Activated T-helper 1 cell treated with anti-CD3 and anti-CD28 coated beads, Interleukin-12 subunit alpha, Interleukin-12 subunit beta, Interleukin-2, Interleukin-4 antibody, amounts not matched to agents 30 ng/mL and 10 ng/mL and 1 ng/mL, durations not matched to agents 14 hours and 24 hours and 36 hours (primary cell): ENCODE results near the gene RYR2. TPM values are rescaled to one million over a fixed set of nuclear protein-coding genes. Genes with fewer than 3 reads are reported as not detected.

Experiments
- DNase-seq: peaks from one replicate; pipeline ENCODE4 v3.0.0; 2021; ENCODE audit warnings: low spot score
- H3K27ac Mint-ChIP-seq: one replicate; pipeline ENCODE4 v1.8.0; 2021; ENCODE audit warnings: mild to moderate bottlenecking, mixed read lengths
- H3K27me3 Mint-ChIP-seq: one replicate; pipeline ENCODE4 v1.8.0; 2022; ENCODE audit warnings: mild to moderate bottlenecking, moderate library complexity, mixed read lengths; ENCODE audit not compliant: insufficient read depth
- H3K36me3 Mint-ChIP-seq: one replicate; pipeline ENCODE4 v1.8.0; 2021; ENCODE audit warnings: low read depth, mixed read lengths
- H3K4me1 Mint-ChIP-seq: one replicate; pipeline ENCODE4 v1.8.0; 2021; ENCODE audit warnings: low read depth, mixed read lengths
- H3K4me3 Mint-ChIP-seq: one replicate; pipeline ENCODE4 v1.8.0; 2021; ENCODE audit warnings: mild to moderate bottlenecking, moderate library complexity, mixed read lengths
- H3K9me3 Mint-ChIP-seq: one replicate; pipeline ENCODE4 v1.8.0; 2021; ENCODE audit warnings: mixed read lengths
- intact Hi-C: fragments of 100-400 bp; cut with micrococcal nuclease; formaldehyde crosslinking; loops from one replicate; pipeline ENCODE4 v1.15.1; 2024
- total RNA-seq: library from RNA; stranded (reverse); gene quantifications from 2 replicates; pipeline ENCODE4 v1.2.3, GENCODE V29; 2022

The RYR2 gene
- total RNA-seq, 1 donor from 2014 or later, result not detected

DNA sequence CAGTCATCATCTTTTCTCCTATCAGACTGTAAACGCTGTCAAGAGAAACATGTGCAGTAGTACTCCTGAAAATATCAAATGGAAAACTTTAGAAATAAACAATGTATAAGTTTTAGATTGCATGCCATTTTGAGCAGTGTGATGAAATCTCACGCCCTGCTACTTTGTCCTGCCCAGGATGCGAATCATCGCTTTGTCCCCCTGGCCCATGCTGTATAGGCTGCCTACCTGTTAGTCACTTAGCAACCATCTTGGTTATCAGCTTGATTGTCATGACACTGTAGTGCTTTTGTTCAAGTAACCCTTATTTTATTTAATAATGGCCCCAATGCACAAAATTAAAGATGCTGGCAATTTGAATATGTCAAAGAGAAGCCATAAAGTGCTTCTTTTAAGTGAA is 485.8 kb downstream of the RYR2 start:
- Mint-ChIP-seq H3K9me3 (no peaks in the 10 kb centered on the region), H3K27ac (no peak overlapping the region), H3K4me3 (no peak overlapping the region), H3K27me3 (no peaks in the 10 kb centered on the region), H3K36me3 (no peaks in the 10 kb centered on the region), H3K4me1 (no peaks in the 10 kb centered on the region)
- intact Hi-C loops, result no loop called here
- DNase-seq, result no peak

GRCh38 chr1:237528545-237528944 is 486.6 kb downstream of the RYR2 start:
- Mint-ChIP-seq H3K9me3 (no peaks in the 10 kb centered on the region), H3K4me1 (no peaks in the 10 kb centered on the region), H3K36me3 (no peaks in the 10 kb centered on the region), H3K27ac (no peak overlapping the region), H3K27me3 (no peaks in the 10 kb centered on the region), H3K4me3 (no peak overlapping the region)
- intact Hi-C loops, result no loop called here
- no peak for DNase-seq

DNA sequence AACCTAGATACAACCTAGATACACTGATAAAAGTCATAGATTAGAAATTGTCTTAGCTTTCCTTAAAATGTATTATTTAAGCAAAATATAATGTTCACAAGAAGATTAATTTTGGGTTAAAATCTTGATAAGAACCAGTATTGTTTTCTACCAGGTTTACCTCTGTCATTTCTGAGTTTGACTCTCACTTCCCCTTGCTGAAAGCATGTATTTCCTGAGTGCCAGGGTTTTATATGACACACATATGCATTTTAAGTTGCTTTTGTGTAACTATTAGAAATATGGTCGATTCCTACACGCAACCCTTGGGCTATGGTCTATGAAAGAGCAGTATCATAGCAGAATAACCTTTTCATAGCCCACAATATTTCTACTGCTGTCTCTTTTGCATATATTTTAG is 497.1 kb downstream of the RYR2 start:
- Mint-ChIP-seq H3K36me3 (no peaks in the 10 kb centered on the region), H3K9me3 (no peaks in the 10 kb centered on the region), H3K27me3 (peaks cover 2% of the 10 kb centered on the region), H3K27ac (no peak overlapping the region), H3K4me1 (no peaks in the 10 kb centered on the region), H3K4me3 (no peak overlapping the region)
- intact Hi-C loops, result no loop called here
- DNase-seq, result no peak

DNA sequence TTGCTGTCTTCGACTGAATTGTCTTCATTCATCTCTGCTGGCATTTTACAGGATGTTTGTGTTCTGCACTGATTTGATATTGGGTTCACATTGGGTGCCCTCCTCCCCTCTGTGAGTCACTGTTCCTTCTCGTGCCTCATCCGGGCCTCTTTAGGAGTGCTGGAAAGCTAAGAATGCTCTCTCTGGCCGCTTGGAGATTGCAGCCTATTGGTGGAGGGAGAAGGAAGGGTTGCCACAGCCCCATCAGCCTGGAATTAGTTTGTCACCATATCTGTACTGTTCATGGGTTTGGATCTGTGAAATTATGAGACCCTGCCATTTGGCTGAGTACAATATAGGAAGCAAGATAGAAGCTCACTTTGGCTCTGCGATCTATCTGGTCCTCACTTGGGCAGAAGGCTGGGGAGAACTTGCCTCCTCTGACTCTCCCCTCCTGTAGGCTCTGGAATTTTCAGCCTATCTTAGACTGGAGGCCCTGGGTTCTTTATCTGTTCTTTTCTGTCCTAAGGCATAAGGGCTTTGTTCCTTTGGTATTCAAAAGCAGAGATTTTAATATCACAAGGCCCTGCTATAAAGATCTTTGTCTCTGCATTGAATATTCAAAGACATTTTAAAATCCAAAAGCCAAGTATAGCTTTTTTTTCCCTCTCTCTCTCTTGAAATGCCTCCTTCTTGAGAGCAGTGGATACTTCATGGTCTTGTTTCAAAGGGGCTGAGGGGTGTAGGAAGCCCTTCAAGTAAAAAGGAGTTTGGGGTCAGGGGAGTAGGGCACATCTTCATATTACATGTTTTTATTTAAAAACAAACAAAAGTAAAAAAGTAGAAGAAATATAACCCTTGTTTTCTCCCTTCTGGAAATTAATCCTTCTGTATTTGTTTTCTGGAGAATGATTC is 500.8 kb downstream of the RYR2 start:
- no peak for DNase-seq
- Mint-ChIP-seq H3K27me3 (peaks cover 2% of the 10 kb centered on the region), H3K9me3 (no peaks in the 10 kb centered on the region), H3K36me3 (no peaks in the 10 kb centered on the region), H3K27ac (no peak overlapping the region), H3K4me3 (no peak overlapping the region), H3K4me1 (no peaks in the 10 kb centered on the region)
- intact Hi-C loops, result no loop called here

- DNase-seq, result no peak
- no peaks in the 10 kb centered on the region for H3K9me3 Mint-ChIP-seq
- no peaks in the 10 kb centered on the region for H3K36me3 Mint-ChIP-seq
- H3K4me1 Mint-ChIP-seq, result no peaks in the 10 kb centered on the region
- intact Hi-C loops, result no loop called here
- no peaks in the 10 kb centered on the region for H3K27me3 Mint-ChIP-seq
- no peak overlapping the region for H3K27ac Mint-ChIP-seq
- H3K4me3 Mint-ChIP-seq, result no peak overlapping the region
Measured at GRCh38 chr1:237553078-237553477, 511.1 kb downstream of the RYR2 start.

DNA sequence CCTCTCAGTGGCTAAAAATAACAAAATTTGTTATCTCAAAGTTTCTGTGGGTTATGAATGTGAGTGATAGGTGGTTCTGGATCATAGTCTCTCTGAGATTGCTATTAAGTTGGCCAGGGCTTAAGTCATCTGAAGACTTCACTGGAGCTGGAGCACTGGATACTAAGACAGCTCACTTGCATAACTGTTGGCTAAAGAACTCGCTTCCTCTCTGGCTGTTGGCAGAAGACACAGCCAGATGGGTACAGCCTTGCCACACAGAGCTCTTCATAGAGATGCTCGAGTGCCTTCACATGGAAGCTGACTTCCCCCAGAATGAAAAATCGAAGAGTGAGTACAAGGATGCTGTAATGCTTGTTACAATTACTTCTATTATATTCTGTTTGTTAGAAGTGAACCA is 514.9 kb downstream of the RYR2 start:
- no peaks in the 10 kb centered on the region for H3K36me3 Mint-ChIP-seq
- H3K9me3 Mint-ChIP-seq, result no peaks in the 10 kb centered on the region
- H3K4me1 Mint-ChIP-seq, result no peaks in the 10 kb centered on the region
- H3K27me3 Mint-ChIP-seq, result no peaks in the 10 kb centered on the region
- intact Hi-C loops, result no loop called here
- no peak overlapping the region for H3K27ac Mint-ChIP-seq
- no peak overlapping the region for H3K4me3 Mint-ChIP-seq
- no peak for DNase-seq

- H3K9me3 Mint-ChIP-seq, result no peaks in the 10 kb centered on the region
- H3K27ac Mint-ChIP-seq, result no peak overlapping the region
- no peaks in the 10 kb centered on the region for H3K27me3 Mint-ChIP-seq
- DNase-seq, result no peak
- no peak overlapping the region for H3K4me3 Mint-ChIP-seq
- H3K36me3 Mint-ChIP-seq, result no peaks in the 10 kb centered on the region
- H3K4me1 Mint-ChIP-seq, result no peaks in the 10 kb centered on the region
- intact Hi-C loops, result loop anchor here (2.0 kb wide), 1 partner anchor 958 kb away; the partner anchor contains the start of gene HEATR1
Measured at GRCh38 chr1:237562242-237562823, 520.3 kb downstream of the RYR2 start.

- DNase-seq, result no peak
- H3K4me1 Mint-ChIP-seq, result no peaks in the 10 kb centered on the region
- H3K27ac Mint-ChIP-seq, result no peak overlapping the region
- no peak overlapping the region for H3K4me3 Mint-ChIP-seq
- no peaks in the 10 kb centered on the region for H3K36me3 Mint-ChIP-seq
- no peaks in the 10 kb centered on the region for H3K9me3 Mint-ChIP-seq
- intact Hi-C loops, result no loop called here
- H3K27me3 Mint-ChIP-seq, result no peaks in the 10 kb centered on the region
Measured at GRCh38 chr1:237565236-237565635, 523.3 kb downstream of the RYR2 start.

GRCh38 chr1:237566581-237566980 is 524.6 kb downstream of the RYR2 start:
- DNase-seq, result no peak
- Mint-ChIP-seq H3K36me3 (no peaks in the 10 kb centered on the region), H3K27ac (no peak overlapping the region), H3K9me3 (no peaks in the 10 kb centered on the region), H3K27me3 (no peaks in the 10 kb centered on the region), H3K4me1 (no peaks in the 10 kb centered on the region), H3K4me3 (no peak overlapping the region)
- intact Hi-C loops, result no loop called here

DNA sequence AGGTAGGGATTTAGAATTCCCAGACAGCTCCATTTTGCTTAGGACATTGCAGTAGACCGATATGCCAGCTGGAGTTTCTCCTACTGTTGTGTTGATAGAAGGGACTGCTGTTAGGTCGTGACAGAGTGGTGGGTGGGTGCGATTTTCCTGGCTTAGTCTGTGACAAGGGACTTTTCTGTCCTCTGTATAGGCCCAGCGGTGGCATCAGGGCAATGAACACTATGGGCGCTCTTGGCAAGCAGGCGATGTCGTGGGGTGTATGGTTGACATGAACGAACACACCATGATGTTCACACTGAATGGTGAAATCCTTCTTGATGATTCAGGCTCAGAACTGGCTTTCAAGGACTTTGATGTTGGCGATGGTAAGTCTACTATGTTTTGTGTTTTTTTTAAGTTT is 527.0 kb downstream of the RYR2 start:
- Mint-ChIP-seq H3K4me3 (no peak overlapping the region), H3K27me3 (no peaks in the 10 kb centered on the region)
- intact Hi-C loops, result no loop called here

DNA sequence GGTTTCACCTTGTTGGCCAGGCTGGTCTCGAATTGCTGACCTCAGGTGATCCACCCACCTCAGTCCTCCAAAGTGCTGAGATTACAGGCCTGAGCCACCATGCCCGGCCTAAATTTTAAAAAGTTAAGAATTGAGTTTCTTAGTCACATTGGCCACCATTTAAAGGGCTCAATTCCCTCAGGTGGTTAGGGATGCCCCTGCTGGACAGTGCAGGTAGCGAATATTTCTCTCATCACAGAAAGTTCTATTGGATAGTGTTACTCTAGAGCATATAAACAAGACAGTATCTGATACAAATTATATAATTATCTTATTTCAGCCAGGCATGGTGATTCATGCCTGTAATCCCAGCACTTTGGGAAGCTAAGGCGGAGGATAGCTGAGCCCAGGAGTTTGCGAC is 528.5 kb downstream of the RYR2 start:
- no peaks in the 10 kb centered on the region for H3K36me3 Mint-ChIP-seq
- no peaks in the 10 kb centered on the region for H3K27me3 Mint-ChIP-seq
- H3K4me3 Mint-ChIP-seq, result no peak overlapping the region
- H3K9me3 Mint-ChIP-seq, result peaks cover 3% of the 10 kb centered on the region
- no peak for DNase-seq
- intact Hi-C loops, result no loop called here
- no peaks in the 10 kb centered on the region for H3K4me1 Mint-ChIP-seq
- H3K27ac Mint-ChIP-seq, result no peak overlapping the region

More for the DNA sequence above, 527.0 kb downstream of the RYR2 start:
- no peaks in the 10 kb centered on the region for H3K9me3 Mint-ChIP-seq
- H3K36me3 Mint-ChIP-seq, result no peaks in the 10 kb centered on the region
- H3K4me1 Mint-ChIP-seq, result no peaks in the 10 kb centered on the region
- H3K27ac Mint-ChIP-seq, result no peak overlapping the region
- no peak for DNase-seq

GRCh38 chr1:237574536-237574935 is 532.6 kb downstream of the RYR2 start:
- no peak overlapping the region for H3K4me3 Mint-ChIP-seq
- no peaks in the 10 kb centered on the region for H3K4me1 Mint-ChIP-seq
- H3K9me3 Mint-ChIP-seq, result peaks cover 13% of the 10 kb centered on the region
- no peaks in the 10 kb centered on the region for H3K27me3 Mint-ChIP-seq
- intact Hi-C loops, result no loop called here
- DNase-seq, result no peak
- no peak overlapping the region for H3K27ac Mint-ChIP-seq
- no peaks in the 10 kb centered on the region for H3K36me3 Mint-ChIP-seq

- Mint-ChIP-seq H3K9me3 (peaks cover 15% of the 10 kb centered on the region), H3K27me3 (no peaks in the 10 kb centered on the region), H3K36me3 (no peaks in the 10 kb centered on the region), H3K4me3 (no peak overlapping the region), H3K27ac (no peak overlapping the region), H3K4me1 (no peaks in the 10 kb centered on the region)
- DNase-seq, result no peak
- intact Hi-C loops, result no loop called here
Measured at GRCh38 chr1:237578540-237578939, 536.6 kb downstream of the RYR2 start.
